ENCODE results near the gene HIVEP3.

The HIVEP3 gene

DNA sequence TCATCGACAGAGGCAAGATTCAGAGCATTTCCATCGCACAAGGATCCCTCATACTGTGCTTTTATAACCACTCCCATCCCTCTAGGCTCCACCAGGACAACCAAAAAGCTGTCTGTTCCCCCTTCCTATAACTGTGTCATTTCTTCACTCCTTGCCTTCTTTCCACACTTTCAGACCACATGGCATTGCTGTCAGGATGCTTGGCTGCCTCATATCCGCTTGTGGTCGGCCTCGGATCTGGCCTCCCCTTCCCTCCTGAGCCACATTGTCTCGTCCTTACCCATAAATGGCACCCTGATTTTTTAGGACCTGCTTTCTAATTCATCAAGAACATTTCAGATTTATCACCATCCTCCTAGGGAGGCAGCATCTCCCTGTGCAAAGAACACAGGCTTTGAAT lies 80.5 kb downstream of the HIVEP3 start:
- no peak overlapping the region for H3K27ac ChIP-seq (ENCODE audit: low read length)
- H3K4me1 ChIP-seq (ENCODE audit: insufficient read depth, low read length) = peaks cover 8% of the 10 kb centered on the region
- H3K9me3 ChIP-seq (ENCODE audit: insufficient read depth, low read depth, low read length) = no peaks in the 10 kb centered on the region
- no peaks in the 10 kb centered on the region for H3K27me3 ChIP-seq (ENCODE audit: insufficient read depth, low read length)
- no peaks in the 10 kb centered on the region for H3K36me3 ChIP-seq (ENCODE audit: insufficient read depth, low read depth, low read length)
- H3K4me3 ChIP-seq (ENCODE audit: low read length) = no peak overlapping the region
- no peak overlapping the region for H3K9ac ChIP-seq (ENCODE audit: low read depth, low read length)

DNA sequence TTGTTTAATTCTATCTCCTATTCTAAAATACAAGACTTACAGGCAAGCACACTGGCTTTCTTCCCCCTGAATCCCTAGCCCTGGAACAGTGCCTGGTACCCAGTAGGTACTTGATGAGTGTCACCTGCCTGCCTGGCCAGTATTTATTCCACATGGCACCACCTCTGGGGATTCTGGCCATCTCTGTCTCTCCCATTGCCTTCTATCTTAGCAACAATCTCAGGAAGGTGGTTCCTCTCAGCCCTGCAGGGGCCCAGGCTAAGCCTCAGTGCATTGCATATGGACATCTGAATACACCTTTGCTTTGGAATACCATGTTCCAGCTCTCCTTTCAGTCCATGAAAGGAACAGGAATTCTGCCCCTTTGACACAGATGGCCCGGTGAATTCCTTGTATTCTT lies 81.0 kb downstream of the HIVEP3 start:
- no peaks in the 10 kb centered on the region for H3K9me3 ChIP-seq (ENCODE audit: insufficient read depth, low read depth, low read length)
- no peaks in the 10 kb centered on the region for H3K36me3 ChIP-seq (ENCODE audit: insufficient read depth, low read depth, low read length)
- H3K27me3 ChIP-seq (ENCODE audit: insufficient read depth, low read length) = no peaks in the 10 kb centered on the region
- H3K27ac ChIP-seq (ENCODE audit: low read length) = no peak overlapping the region
- H3K4me3 ChIP-seq (ENCODE audit: low read length) = no peak overlapping the region
- no peak overlapping the region for H3K9ac ChIP-seq (ENCODE audit: low read depth, low read length)
- H3K4me1 ChIP-seq (ENCODE audit: insufficient read depth, low read length) = peaks cover 3% of the 10 kb centered on the region

DNA sequence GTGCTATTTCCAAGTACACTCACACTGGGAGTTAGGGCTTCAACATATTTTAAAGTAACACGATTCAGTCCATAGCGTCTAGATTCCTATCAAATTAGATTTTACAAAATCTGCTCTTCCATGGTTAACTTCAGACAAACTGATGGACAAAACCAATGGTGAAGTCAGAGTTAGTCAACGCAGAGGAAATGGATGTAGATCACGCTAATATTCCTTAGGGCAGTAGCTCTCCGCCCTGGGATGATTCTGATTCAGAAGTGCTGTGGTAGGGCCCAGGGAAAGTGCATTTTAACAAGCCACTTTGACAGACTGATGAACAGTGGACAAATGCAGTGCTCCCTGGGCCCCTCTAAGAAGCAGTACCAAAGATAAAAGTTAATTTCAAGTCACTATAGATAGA lies 83.2 kb downstream of the HIVEP3 start:
- H3K4me1 ChIP-seq (ENCODE audit: insufficient read depth, low read length) = no peaks in the 10 kb centered on the region
- no peak overlapping the region for H3K9ac ChIP-seq (ENCODE audit: low read depth, low read length)
- H3K27me3 ChIP-seq (ENCODE audit: insufficient read depth, low read length) = no peaks in the 10 kb centered on the region
- no peaks in the 10 kb centered on the region for H3K36me3 ChIP-seq (ENCODE audit: insufficient read depth, low read depth, low read length)
- no peak overlapping the region for H3K4me3 ChIP-seq (ENCODE audit: low read length)
- no peaks in the 10 kb centered on the region for H3K9me3 ChIP-seq (ENCODE audit: insufficient read depth, low read depth, low read length)
- H3K27ac ChIP-seq (ENCODE audit: low read length) = no peak overlapping the region

DNA sequence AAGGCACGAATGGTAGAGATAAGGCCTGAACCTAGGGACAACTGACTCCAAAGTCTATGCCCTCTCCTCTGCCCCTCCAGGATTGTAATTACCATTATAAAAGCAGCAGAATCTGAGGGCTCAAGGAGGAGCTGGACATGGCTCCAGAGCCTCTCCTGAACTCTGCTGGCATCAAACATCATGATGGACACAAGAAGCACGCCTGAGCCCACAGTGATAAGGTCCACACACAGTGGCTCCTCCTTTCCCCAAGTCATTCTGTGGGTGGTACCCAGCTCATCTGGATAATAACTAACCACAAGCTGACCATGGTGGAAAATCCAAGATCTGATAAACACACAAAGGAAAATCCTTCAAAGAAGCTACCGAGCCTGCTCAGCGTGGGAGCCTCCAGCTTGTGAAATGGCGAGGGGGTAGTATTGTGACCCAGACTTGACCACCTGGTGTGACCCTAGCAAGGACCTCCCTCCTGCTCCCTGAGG lies 85.2 kb downstream of the HIVEP3 start:
- H3K4me1 ChIP-seq (ENCODE audit: insufficient read depth, low read length) = no peaks in the 10 kb centered on the region
- H3K9me3 ChIP-seq (ENCODE audit: insufficient read depth, low read depth, low read length) = no peaks in the 10 kb centered on the region
- H3K36me3 ChIP-seq (ENCODE audit: insufficient read depth, low read depth, low read length) = no peaks in the 10 kb centered on the region
- H3K4me3 ChIP-seq (ENCODE audit: low read length) = no peak overlapping the region
- no peak overlapping the region for H3K27ac ChIP-seq (ENCODE audit: low read length)
- H3K27me3 ChIP-seq (ENCODE audit: insufficient read depth, low read length) = no peaks in the 10 kb centered on the region
- no peak overlapping the region for H3K9ac ChIP-seq (ENCODE audit: low read depth, low read length)

DNA sequence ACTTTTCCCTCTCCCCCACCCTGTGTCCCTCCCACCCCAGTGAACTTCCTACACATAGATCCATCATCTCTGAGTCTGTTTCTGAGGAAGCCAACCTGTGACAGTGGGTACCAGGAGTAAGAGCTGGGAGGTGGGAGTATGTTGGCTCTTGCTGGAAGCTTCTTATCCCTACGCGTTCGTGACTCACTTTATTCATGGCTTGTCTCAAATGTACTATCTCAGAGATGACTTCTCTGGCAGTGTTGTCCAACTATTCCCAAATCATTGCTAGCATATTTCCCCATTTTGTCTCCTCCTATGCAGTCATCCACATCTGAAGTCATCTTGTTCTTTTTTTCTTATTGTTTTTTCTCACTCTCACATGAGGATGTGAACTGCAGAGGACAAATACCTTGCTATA lies 88.0 kb downstream of the HIVEP3 start:
- no peaks in the 10 kb centered on the region for H3K27me3 ChIP-seq (ENCODE audit: insufficient read depth, low read length)

DNA sequence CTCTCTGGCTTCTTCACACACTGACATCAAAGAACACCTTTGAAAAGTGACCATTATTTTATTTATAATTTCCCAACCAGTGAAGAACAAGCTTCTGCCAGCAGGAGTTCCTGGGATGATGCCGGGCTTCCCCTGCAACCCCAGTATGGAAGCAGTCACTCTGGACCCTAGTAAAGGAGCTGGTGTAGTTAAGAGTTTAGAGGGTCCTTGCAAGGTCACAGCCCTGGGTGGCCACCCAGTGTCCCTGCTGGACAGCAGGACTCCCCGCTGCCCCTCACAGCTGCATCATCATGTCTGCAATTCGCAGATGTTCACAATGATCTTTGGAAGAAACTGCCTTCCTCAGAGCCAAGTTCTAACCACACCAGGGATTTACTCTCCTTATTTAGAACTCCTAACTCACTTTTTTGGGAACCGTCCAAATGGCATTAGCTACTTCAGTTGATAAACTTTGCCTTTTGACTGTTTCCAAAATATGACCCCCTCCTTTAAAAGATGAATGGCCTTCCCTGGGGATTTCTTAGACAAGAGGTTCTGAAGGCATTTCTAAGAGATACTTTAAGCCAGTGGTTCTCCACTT lies 90.6 kb downstream of the HIVEP3 start:
- H3K4me1 ChIP-seq (ENCODE audit: insufficient read depth, low read length) = peaks cover 12% of the 10 kb centered on the region
- no peaks in the 10 kb centered on the region for H3K9me3 ChIP-seq (ENCODE audit: insufficient read depth, low read depth, low read length)
- H3K27ac ChIP-seq (ENCODE audit: low read length) = no peak overlapping the region
- H3K27me3 ChIP-seq (ENCODE audit: insufficient read depth, low read length) = no peaks in the 10 kb centered on the region
- no peak overlapping the region for H3K4me3 ChIP-seq (ENCODE audit: low read length)
- no peak overlapping the region for H3K9ac ChIP-seq (ENCODE audit: low read depth, low read length)
- no peaks in the 10 kb centered on the region for H3K36me3 ChIP-seq (ENCODE audit: insufficient read depth, low read depth, low read length)

More for the DNA sequence above, 88.0 kb downstream of the HIVEP3 start:
- H3K4me1 ChIP-seq (ENCODE audit: insufficient read depth, low read length) = no peaks in the 10 kb centered on the region
- H3K4me3 ChIP-seq (ENCODE audit: low read length) = no peak overlapping the region
- no peak overlapping the region for H3K27ac ChIP-seq (ENCODE audit: low read length)
- H3K9ac ChIP-seq (ENCODE audit: low read depth, low read length) = no peak overlapping the region
- no peaks in the 10 kb centered on the region for H3K36me3 ChIP-seq (ENCODE audit: insufficient read depth, low read depth, low read length)
- H3K9me3 ChIP-seq (ENCODE audit: insufficient read depth, low read depth, low read length) = no peaks in the 10 kb centered on the region

DNA sequence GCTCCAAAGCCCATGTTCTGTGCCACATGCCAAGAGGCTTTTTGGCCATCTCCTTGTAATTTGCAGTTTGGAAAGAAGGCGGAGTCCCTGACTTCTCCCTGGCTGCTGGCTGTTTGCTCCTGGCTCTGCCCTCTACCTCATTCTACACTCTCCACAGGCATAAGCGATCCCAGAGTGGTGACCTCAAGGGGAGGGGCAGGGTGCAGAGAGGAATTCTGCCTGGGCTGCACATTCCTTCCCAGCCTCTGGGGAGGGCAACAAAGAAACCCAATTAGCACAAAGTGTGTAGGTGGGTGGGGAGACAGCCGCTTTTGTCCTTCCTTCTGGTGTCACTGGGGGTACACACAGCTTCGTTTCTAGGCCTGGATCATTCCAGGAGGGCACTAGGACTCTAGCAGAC lies 95.3 kb downstream of the HIVEP3 start:
- Histone ChIP-seq H3K36me3 (ENCODE audit: insufficient read depth, low read depth, low read length) (no peaks in the 10 kb centered on the region), H3K4me1 (ENCODE audit: insufficient read depth, low read length) (peaks cover 17% of the 10 kb centered on the region), H3K9me3 (ENCODE audit: insufficient read depth, low read depth, low read length) (no peaks in the 10 kb centered on the region), H3K27ac (ENCODE audit: low read length) (peak overlapping the region; percentile 17), H3K27me3 (ENCODE audit: insufficient read depth, low read length) (no peaks in the 10 kb centered on the region), H3K9ac (ENCODE audit: low read depth, low read length) (peak overlapping the region; percentile 47; the same call in 1 of the 2 replicates), H3K4me3 (ENCODE audit: low read length) (peak overlapping the region; percentile 34; the same call in 1 of the 2 replicates)

DNA sequence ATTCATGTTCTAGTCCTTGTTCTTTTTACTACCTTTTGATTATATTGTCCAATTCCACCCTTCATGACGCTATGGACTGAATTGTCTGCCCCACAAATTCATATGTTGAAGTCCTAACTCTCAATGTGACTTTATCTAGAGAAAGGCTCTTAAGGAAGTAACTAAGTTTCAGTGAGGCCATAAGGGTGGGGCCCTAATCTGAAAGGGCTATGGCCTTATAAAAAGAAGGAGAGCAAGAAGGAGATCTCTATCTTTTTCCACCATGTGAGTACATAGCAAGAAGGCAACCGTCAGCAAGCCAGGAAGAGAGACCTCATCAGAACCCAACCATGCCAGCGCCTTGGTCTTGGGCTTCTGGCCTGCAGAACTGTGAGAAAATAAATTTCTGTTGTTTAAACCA lies 95.9 kb downstream of the HIVEP3 start:
- H3K9ac ChIP-seq (ENCODE audit: low read depth, low read length) = peak overlapping the region; percentile 47; the same call in 1 of the 2 replicates
- no peaks in the 10 kb centered on the region for H3K9me3 ChIP-seq (ENCODE audit: insufficient read depth, low read depth, low read length)
- no peaks in the 10 kb centered on the region for H3K27me3 ChIP-seq (ENCODE audit: insufficient read depth, low read length)
- H3K36me3 ChIP-seq (ENCODE audit: insufficient read depth, low read depth, low read length) = no peaks in the 10 kb centered on the region
- no peak overlapping the region for H3K27ac ChIP-seq (ENCODE audit: low read length)
- H3K4me3 ChIP-seq (ENCODE audit: low read length) = peak overlapping the region; percentile 34; the same call in 1 of the 2 replicates
- peaks cover 17% of the 10 kb centered on the region for H3K4me1 ChIP-seq (ENCODE audit: insufficient read depth, low read length)

DNA sequence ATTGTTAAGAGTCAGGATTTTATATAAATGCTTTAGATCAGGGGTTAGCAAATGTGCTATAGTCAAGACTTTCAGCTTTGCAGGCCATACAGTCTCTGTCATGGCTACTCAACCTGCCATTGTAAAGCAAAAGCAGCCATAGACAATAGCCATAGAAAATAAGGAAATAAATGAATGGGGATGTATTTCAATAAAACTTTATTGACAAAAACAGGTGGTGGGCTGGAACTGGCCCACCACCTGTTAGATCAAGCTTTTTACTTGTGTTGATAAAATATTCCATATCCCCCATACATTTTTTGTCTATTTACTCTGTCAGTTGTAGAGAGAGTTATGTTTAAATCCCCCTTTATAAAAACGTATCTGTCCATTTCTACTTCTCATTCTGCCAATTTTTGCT lies 98.9 kb downstream of the HIVEP3 start:
- Histone ChIP-seq H3K36me3 (ENCODE audit: insufficient read depth, low read depth, low read length) (no peaks in the 10 kb centered on the region), H3K27ac (ENCODE audit: low read length) (no peak overlapping the region), H3K9ac (ENCODE audit: low read depth, low read length) (no peak overlapping the region), H3K27me3 (ENCODE audit: insufficient read depth, low read length) (no peaks in the 10 kb centered on the region), H3K4me3 (ENCODE audit: low read length) (no peak overlapping the region), H3K9me3 (ENCODE audit: insufficient read depth, low read depth, low read length) (no peaks in the 10 kb centered on the region), H3K4me1 (ENCODE audit: insufficient read depth, low read length) (peaks cover 17% of the 10 kb centered on the region)

DNA sequence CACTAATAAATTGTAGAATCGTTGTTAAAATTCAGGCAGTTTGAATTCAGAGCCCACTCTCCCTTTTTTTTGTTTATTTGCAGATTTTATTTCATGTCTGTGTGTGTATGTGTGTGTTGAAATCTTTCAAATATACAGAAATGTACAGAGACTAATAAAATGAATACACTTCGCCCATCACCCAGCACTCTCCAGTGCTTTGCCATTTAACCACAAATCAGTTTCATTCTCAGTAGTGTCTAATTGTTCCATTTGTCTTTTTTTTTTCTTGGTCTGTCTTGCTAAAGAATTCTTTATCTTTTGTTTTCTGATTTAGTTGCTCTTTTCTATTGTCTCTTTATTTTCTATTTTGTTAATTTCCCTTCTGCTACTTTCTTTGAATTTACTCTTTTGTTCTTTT lies 99.7 kb downstream of the HIVEP3 start:
- Histone ChIP-seq H3K27ac (ENCODE audit: low read length) (no peak overlapping the region), H3K9me3 (ENCODE audit: insufficient read depth, low read depth, low read length) (no peaks in the 10 kb centered on the region), H3K36me3 (ENCODE audit: insufficient read depth, low read depth, low read length) (no peaks in the 10 kb centered on the region), H3K27me3 (ENCODE audit: insufficient read depth, low read length) (no peaks in the 10 kb centered on the region), H3K9ac (ENCODE audit: low read depth, low read length) (no peak overlapping the region), H3K4me1 (ENCODE audit: insufficient read depth, low read length) (peaks cover 13% of the 10 kb centered on the region), H3K4me3 (ENCODE audit: low read length) (no peak overlapping the region)

DNA sequence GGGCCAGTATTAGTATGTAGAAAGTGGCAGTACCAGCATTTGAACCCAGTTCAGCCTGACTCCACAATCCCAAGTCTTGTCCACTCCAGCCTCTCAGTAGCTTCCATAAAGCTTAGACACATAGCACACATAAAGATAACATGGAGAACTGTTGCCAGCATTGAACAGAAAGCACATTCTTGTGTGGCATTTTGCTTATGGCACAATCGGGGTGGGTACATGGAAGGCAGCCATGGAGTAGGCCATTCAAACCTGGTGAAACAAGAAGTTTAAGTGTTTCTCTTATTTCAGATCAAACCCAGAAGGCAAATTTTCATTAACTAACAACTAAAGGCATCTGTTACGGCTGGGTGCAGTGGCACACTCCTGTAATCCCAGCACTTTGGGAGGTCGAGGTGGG lies 102.7 kb downstream of the HIVEP3 start:
- H3K9ac ChIP-seq (ENCODE audit: low read depth, low read length) = no peak overlapping the region

DNA sequence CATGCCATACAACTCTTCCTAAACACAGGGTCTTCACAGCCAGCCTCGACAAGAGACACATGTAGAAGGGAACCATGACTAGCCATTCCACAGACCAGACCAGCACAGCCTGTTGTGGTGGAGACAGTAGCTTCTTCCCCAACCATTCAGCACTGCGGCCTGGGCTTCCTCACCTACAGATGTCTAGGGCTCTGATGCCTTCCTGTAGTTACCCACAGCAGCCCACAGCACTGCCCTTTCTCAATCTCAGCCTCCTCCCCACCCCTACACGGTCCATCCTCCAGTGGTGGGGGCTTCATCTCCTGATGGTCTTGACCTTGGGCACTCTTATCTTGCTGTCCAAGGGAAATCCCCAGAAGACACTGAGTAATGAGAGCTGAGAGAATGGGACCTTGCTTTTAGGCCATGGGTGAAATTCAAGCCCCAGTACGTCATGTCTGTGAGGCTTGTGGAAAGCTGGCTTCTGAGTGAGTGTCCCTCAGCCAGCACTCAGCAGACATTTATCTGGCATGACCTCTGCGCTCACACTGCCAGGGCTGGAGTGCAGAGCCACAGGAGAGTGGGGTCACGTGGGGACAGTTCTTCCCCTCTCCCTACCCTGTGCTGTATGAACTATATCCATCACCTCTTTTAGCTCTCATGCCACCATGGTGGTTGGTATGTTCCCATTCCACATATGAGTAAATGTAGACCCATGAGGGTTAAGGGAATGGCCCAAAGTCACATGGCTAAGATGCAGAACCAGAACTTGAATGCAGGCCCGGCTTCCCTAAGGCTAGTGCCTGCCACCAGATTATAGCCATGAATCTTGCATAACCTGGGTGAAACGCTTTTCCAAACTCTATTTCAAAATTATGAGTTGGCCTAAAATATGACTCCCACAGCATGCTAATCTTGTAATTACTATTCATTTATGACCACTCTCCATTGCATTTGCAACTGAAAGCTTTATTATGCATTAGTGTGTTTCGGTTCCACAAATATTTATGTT lies 104.7 kb downstream of the HIVEP3 start:
- no peaks in the 10 kb centered on the region for H3K27me3 ChIP-seq (ENCODE audit: insufficient read depth, low read length)
- no peaks in the 10 kb centered on the region for H3K9me3 ChIP-seq (ENCODE audit: insufficient read depth, low read depth, low read length)
- H3K4me1 ChIP-seq (ENCODE audit: insufficient read depth, low read length) = no peaks in the 10 kb centered on the region
- H3K4me3 ChIP-seq (ENCODE audit: low read length) = no peak overlapping the region
- no peaks in the 10 kb centered on the region for H3K36me3 ChIP-seq (ENCODE audit: insufficient read depth, low read depth, low read length)
- no peak overlapping the region for H3K27ac ChIP-seq (ENCODE audit: low read length)
- H3K9ac ChIP-seq (ENCODE audit: low read depth, low read length) = no peak overlapping the region

More for the DNA sequence above, 102.7 kb downstream of the HIVEP3 start:
- H3K9me3 ChIP-seq (ENCODE audit: insufficient read depth, low read depth, low read length) = no peaks in the 10 kb centered on the region
- H3K4me1 ChIP-seq (ENCODE audit: insufficient read depth, low read length) = no peaks in the 10 kb centered on the region
- no peaks in the 10 kb centered on the region for H3K27me3 ChIP-seq (ENCODE audit: insufficient read depth, low read length)
- no peaks in the 10 kb centered on the region for H3K36me3 ChIP-seq (ENCODE audit: insufficient read depth, low read depth, low read length)
- H3K4me3 ChIP-seq (ENCODE audit: low read length) = no peak overlapping the region
- no peak overlapping the region for H3K27ac ChIP-seq (ENCODE audit: low read length)

All from iPS-20b (cell line).